Measurements from ENCODE around the gene REEP3.

DNA sequence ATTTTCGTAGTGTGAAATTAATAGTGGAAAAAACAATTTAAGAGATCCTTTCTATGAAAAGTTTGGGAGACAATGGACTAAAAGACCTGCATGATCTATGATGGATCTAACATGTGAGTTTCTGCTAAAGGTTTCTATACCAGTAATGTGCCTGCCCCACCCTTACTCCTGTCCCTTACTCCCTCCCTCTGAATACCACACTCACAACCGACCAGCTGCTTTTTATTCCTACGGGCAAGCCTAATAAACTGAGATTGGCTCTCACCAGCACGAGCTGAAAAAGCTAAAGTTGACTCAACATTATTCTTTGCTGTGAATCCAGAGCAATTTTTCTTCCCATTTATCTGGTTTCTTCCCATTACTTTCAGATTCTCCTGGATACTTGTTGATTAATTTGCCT is 17.8 kb upstream of the REEP3 start:
- TF ChIP-seq, protein P1, sequence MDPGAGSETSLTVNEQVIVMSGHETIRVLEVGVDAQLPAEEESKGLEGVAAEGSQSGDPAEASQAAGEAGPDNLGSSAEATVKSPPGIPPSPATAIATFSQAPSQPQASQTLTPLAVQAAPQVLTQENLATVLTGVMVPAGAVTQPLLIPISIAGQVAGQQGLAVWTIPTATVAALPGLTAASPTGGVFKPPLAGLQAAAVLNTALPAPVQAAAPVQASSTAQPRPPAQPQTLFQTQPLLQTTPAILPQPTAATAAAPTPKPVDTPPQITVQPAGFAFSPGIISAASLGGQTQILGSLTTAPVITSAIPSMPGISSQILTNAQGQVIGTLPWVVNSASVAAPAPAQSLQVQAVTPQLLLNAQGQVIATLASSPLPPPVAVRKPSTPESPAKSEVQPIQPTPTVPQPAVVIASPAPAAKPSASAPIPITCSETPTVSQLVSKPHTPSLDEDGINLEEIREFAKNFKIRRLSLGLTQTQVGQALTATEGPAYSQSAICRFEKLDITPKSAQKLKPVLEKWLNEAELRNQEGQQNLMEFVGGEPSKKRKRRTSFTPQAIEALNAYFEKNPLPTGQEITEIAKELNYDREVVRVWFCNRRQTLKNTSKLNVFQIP (CRISPR knock-in tag; IDR thresholded peaks at IDR 0.05; ENCODE audit: borderline replicate concordance, low read depth) = no peak
- TF ChIP-seq, protein P2, sequence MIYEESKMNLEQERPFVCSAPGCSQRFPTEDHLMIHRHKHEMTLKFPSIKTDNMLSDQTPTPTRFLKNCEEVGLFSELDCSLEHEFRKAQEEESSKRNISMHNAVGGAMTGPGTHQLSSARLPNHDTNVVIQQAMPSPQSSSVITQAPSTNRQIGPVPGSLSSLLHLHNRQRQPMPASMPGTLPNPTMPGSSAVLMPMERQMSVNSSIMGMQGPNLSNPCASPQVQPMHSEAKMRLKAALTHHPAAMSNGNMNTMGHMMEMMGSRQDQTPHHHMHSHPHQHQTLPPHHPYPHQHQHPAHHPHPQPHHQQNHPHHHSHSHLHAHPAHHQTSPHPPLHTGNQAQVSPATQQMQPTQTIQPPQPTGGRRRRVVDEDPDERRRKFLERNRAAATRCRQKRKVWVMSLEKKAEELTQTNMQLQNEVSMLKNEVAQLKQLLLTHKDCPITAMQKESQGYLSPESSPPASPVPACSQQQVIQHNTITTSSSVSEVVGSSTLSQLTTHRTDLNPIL (CRISPR knock-in tag; IDR thresholded peaks at IDR 0.05; ENCODE audit: low read depth) = no peak
- TF ChIP-seq, protein P3, sequence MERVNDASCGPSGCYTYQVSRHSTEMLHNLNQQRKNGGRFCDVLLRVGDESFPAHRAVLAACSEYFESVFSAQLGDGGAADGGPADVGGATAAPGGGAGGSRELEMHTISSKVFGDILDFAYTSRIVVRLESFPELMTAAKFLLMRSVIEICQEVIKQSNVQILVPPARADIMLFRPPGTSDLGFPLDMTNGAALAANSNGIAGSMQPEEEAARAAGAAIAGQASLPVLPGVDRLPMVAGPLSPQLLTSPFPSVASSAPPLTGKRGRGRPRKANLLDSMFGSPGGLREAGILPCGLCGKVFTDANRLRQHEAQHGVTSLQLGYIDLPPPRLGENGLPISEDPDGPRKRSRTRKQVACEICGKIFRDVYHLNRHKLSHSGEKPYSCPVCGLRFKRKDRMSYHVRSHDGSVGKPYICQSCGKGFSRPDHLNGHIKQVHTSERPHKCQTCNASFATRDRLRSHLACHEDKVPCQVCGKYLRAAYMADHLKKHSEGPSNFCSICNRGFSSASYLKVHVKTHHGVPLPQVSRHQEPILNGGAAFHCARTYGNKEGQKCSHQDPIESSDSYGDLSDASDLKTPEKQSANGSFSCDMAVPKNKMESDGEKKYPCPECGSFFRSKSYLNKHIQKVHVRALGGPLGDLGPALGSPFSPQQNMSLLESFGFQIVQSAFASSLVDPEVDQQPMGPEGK (CRISPR knock-in tag; IDR thresholded peaks at IDR 0.05; ENCODE audit: borderline replicate concordance) = no peak
- TF ChIP-seq ZFP3 (CRISPR knock-in tag; IDR thresholded peaks at IDR 0.05) (no peak), ARNTL (CRISPR knock-in tag; IDR thresholded peaks at IDR 0.05; ENCODE audit: borderline replicate concordance, low read depth) (no peak), ISL1 (CRISPR knock-in tag; IDR thresholded peaks at IDR 0.05) (no peak), RARB (CRISPR knock-in tag; IDR thresholded peaks at IDR 0.05) (no peak), ZNF8 (CRISPR knock-in tag; IDR thresholded peaks at IDR 0.05) (no peak)

Data from SK-N-SH treated with all-trans-retinoic acid at 6 μM for 48 hours (cell line).